H9 (cell line): ENCODE results near the gene KAZN. TPM values are rescaled to one million over a fixed set of nuclear protein-coding genes. Genes with fewer than 3 reads are reported as not detected.

Experiments
- DNase-seq: peaks from one replicate; pipeline ENCODE4 v3.0.0-alpha.2; 2017
- H2AFZ ChIP-seq: one replicate; pipeline ENCODE4 v1.6.1; 2013; ENCODE audit warnings: mild to moderate bottlenecking, low read length, control low read depth, moderate library complexity
- H2AK5ac ChIP-seq: 2 replicates; pipeline ENCODE4 v1.6.1; 2013; ENCODE audit warnings: low read length, control low read depth, mixed read lengths; ENCODE audit not compliant: insufficient read length
- H2BK120ac ChIP-seq: one replicate; pipeline ENCODE4 v1.6.1; 2013; ENCODE audit warnings: low read depth, mild to moderate bottlenecking, low read length, control low read depth, inconsistent platforms; ENCODE audit not compliant: poor library complexity, severe bottlenecking
- H2BK12ac ChIP-seq: 2 replicates; pipeline ENCODE4 v1.6.1; 2013; ENCODE audit warnings: low read length, control low read depth, mixed read lengths, low read depth; ENCODE audit not compliant: insufficient read length
- H2BK15ac ChIP-seq: 2 replicates; pipeline ENCODE4 v1.6.1; 2013; ENCODE audit warnings: low read depth, low read length, control low read depth
- H2BK20ac ChIP-seq: one replicate; pipeline ENCODE4 v1.6.1; 2013; ENCODE audit warnings: low read depth, mild to moderate bottlenecking, low read length, control low read depth, inconsistent platforms; ENCODE audit not compliant: poor library complexity, severe bottlenecking
- H2BK5ac ChIP-seq: 2 replicates; pipeline ENCODE4 v1.6.1; 2013; ENCODE audit warnings: low read length, control low read depth, mixed read lengths; ENCODE audit not compliant: insufficient read length
- H3K14ac ChIP-seq: 2 replicates; pipeline ENCODE4 v1.6.1; 2013; ENCODE audit warnings: low read length, control low read depth; ENCODE audit not compliant: insufficient read depth
- H3K18ac ChIP-seq: 2 replicates; pipeline ENCODE4 v1.6.1; 2013; ENCODE audit warnings: low read depth, mild to moderate bottlenecking, mixed read lengths, low read length, control low read depth; ENCODE audit not compliant: insufficient read length
- H3K23ac ChIP-seq: 2 replicates; pipeline ENCODE4 v1.6.1; 2013; ENCODE audit warnings: low read length, control low read depth, mixed read lengths, low read depth; ENCODE audit not compliant: insufficient read length
- H3K23me2 ChIP-seq: 2 replicates; pipeline ENCODE4 v1.6.1; 2013; ENCODE audit warnings: low read depth, mild to moderate bottlenecking, mixed read lengths, low read length, control low read depth; ENCODE audit not compliant: insufficient read length, poor library complexity, severe bottlenecking
- H3K27ac ChIP-seq: 2 replicates; pipeline ENCODE4 v1.5.1; 2013; ENCODE audit warnings: low read length, control low read depth, mixed read lengths, low read depth; ENCODE audit not compliant: insufficient read length
- H3K27me3 ChIP-seq: 2 replicates; pipeline ENCODE4 v1.6.1; 2013; ENCODE audit warnings: low read length, control low read depth, inconsistent platforms; ENCODE audit not compliant: insufficient read depth
- H3K4ac ChIP-seq: 2 replicates; pipeline ENCODE4 v1.6.1; 2013; ENCODE audit warnings: low read depth, mild to moderate bottlenecking, control low read depth, inconsistent platforms, low read length, moderate library complexity
- H3K4me1 ChIP-seq: 2 replicates; pipeline ENCODE4 v1.6.1; 2013; ENCODE audit warnings: low read length, control low read depth, inconsistent platforms; ENCODE audit not compliant: insufficient read depth
- H3K4me2 ChIP-seq: 2 replicates; pipeline ENCODE4 v1.6.1; 2013; ENCODE audit warnings: low read length, control low read depth, mixed read lengths; ENCODE audit not compliant: insufficient read length, insufficient read depth
- H3K56ac ChIP-seq: 2 replicates; pipeline ENCODE4 v1.6.1; 2013; ENCODE audit warnings: low read depth, mild to moderate bottlenecking, mixed read lengths, low read length, control low read depth; ENCODE audit not compliant: insufficient read length
- H3K79me1 ChIP-seq: 2 replicates; pipeline ENCODE4 v1.6.1; 2013; ENCODE audit warnings: low read depth, mild to moderate bottlenecking, moderate library complexity, low read length, control low read depth, inconsistent platforms; ENCODE audit not compliant: insufficient read depth, poor library complexity, severe bottlenecking
- H3K79me2 ChIP-seq: 2 replicates; pipeline ENCODE4 v1.6.1; 2013; ENCODE audit warnings: low read length, control low read depth, inconsistent platforms; ENCODE audit not compliant: insufficient read depth
- H3K9ac ChIP-seq: 2 replicates; pipeline ENCODE4 v1.6.1; 2013; ENCODE audit warnings: low read length, control low read depth, mixed read lengths; ENCODE audit not compliant: insufficient read length; ENCODE audit errors: extremely low read depth
- H3K9me3 ChIP-seq: one replicate; pipeline ENCODE4 v1.6.1; 2013; ENCODE audit warnings: low read depth, low read length, inconsistent platforms; ENCODE audit not compliant: control insufficient read depth
- H3T11ph ChIP-seq: one replicate; pipeline ENCODE4 v1.6.1; 2013; ENCODE audit warnings: mild to moderate bottlenecking, low read length, control low read depth, inconsistent platforms
- H4K20me1 ChIP-seq: one replicate; pipeline ENCODE4 v1.6.1; 2013; ENCODE audit not compliant: control insufficient read depth, insufficient read length, insufficient read depth
- H4K5ac ChIP-seq: 2 replicates; pipeline ENCODE4 v1.6.1; 2013; ENCODE audit warnings: low read depth, mild to moderate bottlenecking, mixed read lengths, low read length, control low read depth; ENCODE audit not compliant: insufficient read length
- H4K8ac ChIP-seq: replicated peaks from 2 replicates; pipeline ENCODE4 v1.6.1; 2013; ENCODE audit warnings: low read length, control low read depth, mixed read lengths, low read depth; ENCODE audit not compliant: insufficient read length
- H4K91ac ChIP-seq: 2 replicates; pipeline ENCODE4 v1.6.1; 2013; ENCODE audit warnings: low read depth, mild to moderate bottlenecking, moderate library complexity, mixed read lengths, low read length, control low read depth; ENCODE audit not compliant: insufficient read length
- H3K27ac Mint-ChIP-seq, 3 experiments: 2 replicates in 2 of 3; 3 replicates in 1 of 3; pipeline ENCODE4 v1.8.0; 2020 to 2021; ENCODE audit warnings: mixed read lengths in 3 of 3, mild to moderate bottlenecking in 1 of 3, moderate library complexity in 1 of 3
- H3K27me3 Mint-ChIP-seq: 2 replicates; pipeline ENCODE4 v1.8.0; 2021; ENCODE audit warnings: low read depth, mild to moderate bottlenecking, moderate library complexity, mixed read lengths
- H3K36me3 Mint-ChIP-seq, 3 experiments: 2 replicates in 2 of 3; 3 replicates in 1 of 3; pipeline ENCODE4 v1.8.0; 2020 to 2021; ENCODE audit warnings: low read depth in 3 of 3, mixed read lengths in 3 of 3; ENCODE audit not compliant: insufficient read depth in 1 of 3
- H3K4me1 Mint-ChIP-seq, 2 experiments: 2 replicates each; pipeline ENCODE4 v1.8.0; 2020; ENCODE audit warnings: mixed read lengths in 2 of 2
- H3K4me3 Mint-ChIP-seq, 2 experiments: 2 replicates in 1 of 2; 3 replicates in 1 of 2; pipeline ENCODE4 v1.8.0; 2020 to 2021; ENCODE audit warnings: mild to moderate bottlenecking in 2 of 2, mixed read lengths in 2 of 2, moderate library complexity in 1 of 2
- H3K9me3 Mint-ChIP-seq, 2 experiments: 2 replicates in 1 of 2; 3 replicates in 1 of 2; pipeline ENCODE4 v1.8.0; 2020; ENCODE audit warnings: mild to moderate bottlenecking in 2 of 2, mixed read lengths in 2 of 2, moderate library complexity in 1 of 2
- CTCF ChIP-seq: fragments of 200-600 bp; sonication (generic); conservative IDR thresholded peaks from 3 replicates; pipeline ENCODE4 v1.8.0; 2021; ENCODE audit warnings: antibody characterized with exemption, mild to moderate bottlenecking
- WGBS: extraction: QIAGEN DNeasy Blood & Tissue Kit; methylation state at CpG from one replicate; pipeline ENCODE4 v1.1.7; 2013; ENCODE audit warnings: missing lambda C conversion rate, low lambda C conversion rate, mixed read lengths; ENCODE audit not compliant: insufficient read length; ENCODE audit errors: extremely low coverage; 5-methylcytosine and 5-hydroxymethylcytosine counted together
- total RNA-seq: library from RNA; stranded (reverse); gene quantifications from 2 replicates; pipeline ENCODE4 v1.2.1, GENCODE V29; 2021

KAZN gene
- total RNA-seq, 1 experiment from 2014 or later: 7.6 TPM

GRCh38 chr1:14887764-14888350 is 289.4 kb downstream of the KAZN start:
- Mint-ChIP-seq H3K27ac (no peak overlapping the region), H3K27me3 (peaks cover 3% of the 10 kb centered on the region), H3K36me3 (no peaks in the 10 kb centered on the region), H3K9me3 (no peaks in the 10 kb centered on the region), H3K4me1 (peaks cover 12 to 20% of the 10 kb centered on the region in 2 experiments), H3K4me3 (no peak overlapping the region)
- H3K4me1 ChIP-seq: no peaks in the 10 kb centered on the region
- no peak overlapping the region for H4K91ac ChIP-seq
- no peaks in the 10 kb centered on the region for H3K23me2 ChIP-seq
- H3T11ph ChIP-seq: no peak overlapping the region
- no peak for DNase-seq
- no peak overlapping the region for H2AK5ac ChIP-seq
- H3K4ac ChIP-seq: no peak overlapping the region
- H3K4me2 ChIP-seq: no peak overlapping the region
- H3K14ac ChIP-seq: no peak overlapping the region
- no peak overlapping the region for H3K27ac ChIP-seq
- H2BK5ac ChIP-seq: no peak overlapping the region
- H4K8ac ChIP-seq: no peak overlapping the region
- no peak overlapping the region for H2AFZ ChIP-seq
- no peaks in the 10 kb centered on the region for H4K20me1 ChIP-seq
- H3K9me3 ChIP-seq: no peaks in the 10 kb centered on the region
- H2BK15ac ChIP-seq: no peak overlapping the region
- H2BK120ac ChIP-seq: no peak overlapping the region
- no CpG with 5 or more reads among the region's 13 CpGs for WGBS
- no peaks in the 10 kb centered on the region for H3K27me3 ChIP-seq
- no peak overlapping the region for H3K23ac ChIP-seq
- no peak overlapping the region for H3K18ac ChIP-seq
- no peaks in the 10 kb centered on the region for H3K79me2 ChIP-seq
- H2BK12ac ChIP-seq: no peak overlapping the region
- no peaks in the 10 kb centered on the region for H3K79me1 ChIP-seq
- no peak for TF ChIP-seq CTCF
- H3K56ac ChIP-seq: no peak overlapping the region
- no peak overlapping the region for H2BK20ac ChIP-seq
- H4K5ac ChIP-seq: no peak overlapping the region
- H3K9ac ChIP-seq: no peak overlapping the region
